Measurements from ENCODE around the gene TEX14. TPM values are rescaled to one million over a fixed set of nuclear protein-coding genes. Genes with fewer than 3 reads are reported as not detected.
A peak's percentile ranks its signal among the peaks of the same experiment; 100 is the strongest.

The TEX14 gene
- total RNA-seq, 1 experiment from 2014 or later = 0.55 TPM

DNA sequence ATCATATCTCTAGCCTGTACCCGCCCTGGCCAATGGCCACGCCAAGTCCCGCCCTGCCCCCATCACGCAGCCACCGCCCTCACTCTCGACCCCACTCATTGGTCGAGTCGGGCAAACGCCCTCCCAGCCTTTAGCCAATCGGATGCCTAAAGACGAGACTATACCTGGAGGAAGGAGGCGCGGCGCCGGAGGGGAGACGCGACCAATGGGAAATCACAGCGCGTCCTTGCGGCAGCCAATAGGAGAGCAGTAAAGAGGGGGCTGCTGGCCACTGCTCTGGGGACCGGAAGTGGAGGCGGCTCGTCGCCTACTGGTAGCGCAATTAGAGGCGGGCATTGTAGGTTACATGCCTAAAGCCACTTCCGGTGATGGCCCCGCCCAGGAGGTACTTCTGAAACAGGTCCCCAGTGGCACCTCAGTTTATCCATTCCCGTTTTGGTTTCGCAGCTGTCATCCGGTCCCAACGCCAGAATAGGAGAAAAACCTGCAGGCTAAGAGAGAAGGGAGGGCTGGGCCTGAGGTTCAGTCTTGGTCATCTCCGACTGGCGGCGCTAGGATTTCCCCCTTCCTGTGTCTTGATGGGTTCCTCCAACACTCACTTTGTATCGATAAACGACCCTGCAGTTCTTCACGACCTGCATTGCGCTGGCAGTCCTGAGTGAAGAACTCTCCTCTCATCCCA lies 173.8 kb downstream of the TEX14 start:
- no peaks in the 10 kb centered on the region for H4K20me1 ChIP-seq (ENCODE audit: insufficient read depth)
- no TSS peak for BruUV-seq (replicated peaks)
- POLR2A ChIA-PET (ENCODE audit: unreplicated experiment) = interaction anchor here (1.0 to 1.6 kb wide), 2 partner anchors 17 to 113 kb away, joined by 4 to 11 read pairs; no protein-coding TSS in a partner anchor
- peak overlapping the region; percentile 80 for H3K4me3 ChIP-seq
- no peaks in the 10 kb centered on the region for H3K36me3 ChIP-seq (ENCODE audit: low read depth)
- DNase-seq = peak; percentile 99 to 100
- CTCF ChIA-PET = no interaction called here
- no peaks in the 10 kb centered on the region for H3K9me2 ChIP-seq (ENCODE audit: insufficient read depth)
- 0 out of 2 replicates have a peak, but pooled peaks cover 3% of the 10 kb centered on the region for H3K79me2 ChIP-seq (ENCODE audit: low read depth)
- intact Hi-C loops (cut with micrococcal nuclease; ENCODE audit: unreplicated experiment) = loop anchor here (1.0 to 5.0 kb wide), 10 partner anchors 69 to 637 kb away; partner anchors contain the start of genes PRR11, SKA2, SUPT4H1 and TRIM37
- H3K27ac ChIP-seq = peak overlapping the region; percentile 84
- TF ChIP-seq, protein P1, sequence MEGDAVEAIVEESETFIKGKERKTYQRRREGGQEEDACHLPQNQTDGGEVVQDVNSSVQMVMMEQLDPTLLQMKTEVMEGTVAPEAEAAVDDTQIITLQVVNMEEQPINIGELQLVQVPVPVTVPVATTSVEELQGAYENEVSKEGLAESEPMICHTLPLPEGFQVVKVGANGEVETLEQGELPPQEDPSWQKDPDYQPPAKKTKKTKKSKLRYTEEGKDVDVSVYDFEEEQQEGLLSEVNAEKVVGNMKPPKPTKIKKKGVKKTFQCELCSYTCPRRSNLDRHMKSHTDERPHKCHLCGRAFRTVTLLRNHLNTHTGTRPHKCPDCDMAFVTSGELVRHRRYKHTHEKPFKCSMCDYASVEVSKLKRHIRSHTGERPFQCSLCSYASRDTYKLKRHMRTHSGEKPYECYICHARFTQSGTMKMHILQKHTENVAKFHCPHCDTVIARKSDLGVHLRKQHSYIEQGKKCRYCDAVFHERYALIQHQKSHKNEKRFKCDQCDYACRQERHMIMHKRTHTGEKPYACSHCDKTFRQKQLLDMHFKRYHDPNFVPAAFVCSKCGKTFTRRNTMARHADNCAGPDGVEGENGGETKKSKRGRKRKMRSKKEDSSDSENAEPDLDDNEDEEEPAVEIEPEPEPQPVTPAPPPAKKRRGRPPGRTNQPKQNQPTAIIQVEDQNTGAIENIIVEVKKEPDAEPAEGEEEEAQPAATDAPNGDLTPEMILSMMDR (conservative IDR thresholded peaks at IDR 0.05) = no peak
- TF ChIP-seq EZH2 (IDR thresholded peaks at IDR 0.05; ENCODE audit: low read depth) = no peak
- H3K4me2 ChIP-seq = peak overlapping the region; percentile 98
- no peaks in the 10 kb centered on the region for H3K9me3 ChIP-seq (ENCODE audit: insufficient read depth, low read depth)
- no peaks in the 10 kb centered on the region for H3K27me3 ChIP-seq (ENCODE audit: insufficient read depth, low read depth)
- H2AFZ ChIP-seq = peak overlapping the region; percentile 100
- H3F3A ChIP-seq (ENCODE audit: insufficient read depth, low read depth) = peaks cover 37% of the 10 kb centered on the region
- H3K4me1 ChIP-seq (replicated peaks; ENCODE audit: insufficient read depth) = peaks cover 23% of the 10 kb centered on the region

DNA sequence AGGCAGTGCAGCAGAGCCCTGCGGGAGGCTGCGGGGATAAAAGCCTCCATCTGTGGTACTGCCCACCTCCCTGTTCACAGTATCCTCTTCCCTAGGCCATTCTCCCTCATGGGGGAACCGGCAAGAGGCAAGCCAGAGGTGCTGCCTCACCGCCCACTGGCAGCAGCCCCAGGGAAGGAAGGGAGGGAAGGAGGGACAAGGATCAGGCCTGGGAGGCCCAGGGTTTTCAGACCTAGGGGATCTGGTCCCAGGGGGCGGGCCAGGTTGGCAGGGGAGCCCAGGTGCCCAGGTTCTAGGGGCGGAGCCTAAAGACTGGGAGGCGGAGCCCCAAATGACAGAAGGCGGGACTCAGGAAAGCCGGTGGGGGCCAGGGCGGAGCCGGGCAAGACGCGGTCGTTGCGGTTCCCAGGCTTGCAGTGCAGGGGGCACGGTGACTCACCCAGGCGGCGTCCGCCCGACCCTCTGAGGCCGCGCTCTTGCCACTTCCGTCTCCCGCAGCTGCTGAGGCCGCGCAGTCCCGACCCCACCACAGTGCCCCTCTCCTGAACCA lies 174.4 kb downstream of the TEX14 start:
- peaks cover 37% of the 10 kb centered on the region for H3F3A ChIP-seq (ENCODE audit: insufficient read depth, low read depth)
- DNase-seq = no peak
- peak overlapping the region; percentile 77 for H3K4me3 ChIP-seq
- peaks cover 23% of the 10 kb centered on the region for H3K4me1 ChIP-seq (replicated peaks; ENCODE audit: insufficient read depth)
- no peaks in the 10 kb centered on the region for H4K20me1 ChIP-seq (ENCODE audit: insufficient read depth)
- H3K79me2 ChIP-seq (ENCODE audit: low read depth) = peaks cover 3% of the 10 kb centered on the region; the same call in 1 of the 2 replicates
- H3K9me2 ChIP-seq (ENCODE audit: insufficient read depth) = no peaks in the 10 kb centered on the region
- ChIA-PET POLR2A (ENCODE audit: unreplicated experiment) (no interaction called here), CTCF (no interaction called here)
- H3K27me3 ChIP-seq (ENCODE audit: insufficient read depth, low read depth) = no peaks in the 10 kb centered on the region
- peak overlapping the region; percentile 67 for H3K27ac ChIP-seq
- H2AFZ ChIP-seq = peak overlapping the region; percentile 77
- TSS peak; percentile 22 for BruUV-seq (replicated peaks)
- H3K36me3 ChIP-seq (ENCODE audit: low read depth) = no peaks in the 10 kb centered on the region
- peak overlapping the region; percentile 86 for H3K4me2 ChIP-seq
- intact Hi-C loops (cut with micrococcal nuclease; ENCODE audit: unreplicated experiment) = loop anchor here (1.0 to 5.0 kb wide), 2 partner anchors 165 to 575 kb away; partner anchors contain the start of gene SUPT4H1
- TF ChIP-seq, protein P1 (conservative IDR thresholded peaks at IDR 0.05) = no peak
- no peak for TF ChIP-seq EZH2 (IDR thresholded peaks at IDR 0.05; ENCODE audit: low read depth)
- H3K9me3 ChIP-seq (ENCODE audit: insufficient read depth, low read depth) = no peaks in the 10 kb centered on the region

DNA sequence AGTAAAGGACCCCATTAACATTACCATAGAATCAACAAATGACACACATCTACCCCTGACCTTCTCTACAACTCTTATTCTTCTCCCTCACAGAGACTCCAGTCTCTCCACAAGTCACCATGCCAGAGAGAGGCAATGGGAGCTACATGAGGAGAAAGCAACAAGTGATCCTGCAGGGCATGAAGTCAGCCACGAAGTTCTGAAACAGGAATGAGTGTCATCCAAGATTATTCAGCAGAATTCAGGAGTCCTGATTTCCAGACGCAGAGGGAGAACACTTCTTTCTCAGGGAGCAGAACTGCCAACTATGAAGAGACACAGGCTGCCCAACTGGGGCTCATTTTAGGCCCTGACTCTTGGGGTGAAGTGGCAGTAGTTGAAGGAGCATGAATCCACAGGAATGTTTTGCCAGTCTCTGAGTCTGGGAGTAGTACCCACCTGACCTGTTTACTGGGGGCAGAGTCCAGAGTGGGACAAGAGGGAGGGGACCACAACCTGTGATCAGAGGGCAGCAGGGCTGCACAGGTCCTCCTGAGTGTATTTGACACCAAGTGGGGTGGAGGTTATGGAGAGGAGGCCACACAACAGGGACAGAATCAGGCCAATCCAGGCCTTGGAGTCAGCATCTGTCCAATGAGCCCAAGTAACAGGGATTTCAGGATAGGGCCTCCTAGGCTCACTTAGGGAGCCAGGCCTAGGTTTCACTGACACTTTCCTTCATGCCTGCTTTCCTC lies 175.0 kb downstream of the TEX14 start:
- TF ChIP-seq, protein P1 (conservative IDR thresholded peaks at IDR 0.05) = no peak
- no peak for TF ChIP-seq EZH2 (IDR thresholded peaks at IDR 0.05; ENCODE audit: low read depth)
- H3K79me2 ChIP-seq (ENCODE audit: low read depth) = peaks cover 3% of the 10 kb centered on the region; the same call in 1 of the 2 replicates
- peak overlapping the region; percentile 86 for H3K4me2 ChIP-seq
- H2AFZ ChIP-seq = peak overlapping the region; percentile 77
- no peaks in the 10 kb centered on the region for H3K9me3 ChIP-seq (ENCODE audit: insufficient read depth, low read depth)
- peak overlapping the region; percentile 77 for H3K4me3 ChIP-seq
- no TSS peak for BruUV-seq (replicated peaks)
- H3K36me3 ChIP-seq (ENCODE audit: low read depth) = no peaks in the 10 kb centered on the region
- POLR2A ChIA-PET (ENCODE audit: unreplicated experiment) = interaction anchor here (1.0 kb wide), 1 partner anchor 115 kb away, joined by 3 read pairs; no protein-coding TSS in a partner anchor
- no peaks in the 10 kb centered on the region for H4K20me1 ChIP-seq (ENCODE audit: insufficient read depth)
- no peak for DNase-seq
- CTCF ChIA-PET = no interaction called here
- intact Hi-C loops (cut with micrococcal nuclease; ENCODE audit: unreplicated experiment) = loop anchor here (1.0 to 5.0 kb wide), 2 partner anchors 165 to 575 kb away; partner anchors contain the start of gene SUPT4H1
- peak overlapping the region; percentile 67 for H3K27ac ChIP-seq
- peaks cover 37% of the 10 kb centered on the region for H3F3A ChIP-seq (ENCODE audit: insufficient read depth, low read depth)
- peaks cover 23% of the 10 kb centered on the region for H3K4me1 ChIP-seq (replicated peaks; ENCODE audit: insufficient read depth)
- H3K9me2 ChIP-seq (ENCODE audit: insufficient read depth) = no peaks in the 10 kb centered on the region
- no peaks in the 10 kb centered on the region for H3K27me3 ChIP-seq (ENCODE audit: insufficient read depth, low read depth)

All from PC-9 (cell line).